ENCODE results near the gene PLB1. TPM values are rescaled to one million over a fixed set of nuclear protein-coding genes. Genes with fewer than 3 reads are reported as not detected.

The PLB1 gene
- total RNA-seq, 1 donor from 2014 or later, result 0.64 TPM

DNA sequence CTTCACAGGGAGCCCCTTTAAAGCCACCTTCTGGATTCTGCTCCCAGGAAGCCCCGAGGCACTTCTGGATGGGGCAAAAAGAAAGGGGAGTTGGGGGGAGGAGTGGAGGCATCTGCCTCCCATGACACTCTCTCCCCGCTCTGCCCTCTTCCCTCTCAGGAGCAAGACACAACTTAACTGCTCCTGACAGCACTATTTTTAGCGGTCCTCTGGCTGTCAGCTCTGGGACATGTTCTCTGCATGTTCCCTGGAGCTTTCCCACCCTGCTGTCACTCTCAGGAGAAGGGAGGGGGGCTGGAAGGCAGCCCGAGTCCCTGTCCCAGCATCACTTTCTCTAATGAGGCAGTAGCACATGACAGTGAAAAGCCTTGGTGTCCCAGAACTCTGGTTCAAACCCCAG, 32.3 kb downstream of the PLB1 start:
- no peak overlapping the region for H3K27ac Mint-ChIP-seq (ENCODE audit: unreplicated experiment)
- H3K36me3 Mint-ChIP-seq (ENCODE audit: unreplicated experiment), result no peaks in the 10 kb centered on the region
- TF ChIP-seq, protein P1, sequence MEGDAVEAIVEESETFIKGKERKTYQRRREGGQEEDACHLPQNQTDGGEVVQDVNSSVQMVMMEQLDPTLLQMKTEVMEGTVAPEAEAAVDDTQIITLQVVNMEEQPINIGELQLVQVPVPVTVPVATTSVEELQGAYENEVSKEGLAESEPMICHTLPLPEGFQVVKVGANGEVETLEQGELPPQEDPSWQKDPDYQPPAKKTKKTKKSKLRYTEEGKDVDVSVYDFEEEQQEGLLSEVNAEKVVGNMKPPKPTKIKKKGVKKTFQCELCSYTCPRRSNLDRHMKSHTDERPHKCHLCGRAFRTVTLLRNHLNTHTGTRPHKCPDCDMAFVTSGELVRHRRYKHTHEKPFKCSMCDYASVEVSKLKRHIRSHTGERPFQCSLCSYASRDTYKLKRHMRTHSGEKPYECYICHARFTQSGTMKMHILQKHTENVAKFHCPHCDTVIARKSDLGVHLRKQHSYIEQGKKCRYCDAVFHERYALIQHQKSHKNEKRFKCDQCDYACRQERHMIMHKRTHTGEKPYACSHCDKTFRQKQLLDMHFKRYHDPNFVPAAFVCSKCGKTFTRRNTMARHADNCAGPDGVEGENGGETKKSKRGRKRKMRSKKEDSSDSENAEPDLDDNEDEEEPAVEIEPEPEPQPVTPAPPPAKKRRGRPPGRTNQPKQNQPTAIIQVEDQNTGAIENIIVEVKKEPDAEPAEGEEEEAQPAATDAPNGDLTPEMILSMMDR (IDR thresholded peaks at IDR 0.05), result no peak
- no peak overlapping the region for H3K4me3 Mint-ChIP-seq (ENCODE audit: unreplicated experiment)
- no peaks in the 10 kb centered on the region for H3K9me3 Mint-ChIP-seq (ENCODE audit: unreplicated experiment)
- H3K27me3 Mint-ChIP-seq (ENCODE audit: unreplicated experiment), result peaks cover 47% of the 10 kb centered on the region
- DNase-seq (ENCODE audit: extremely low spot score, unreplicated experiment), result no peak
- no peaks in the 10 kb centered on the region for H3K4me1 Mint-ChIP-seq (ENCODE audit: unreplicated experiment)

- no peak overlapping the region for H3K4me3 Mint-ChIP-seq (ENCODE audit: unreplicated experiment)
- TF ChIP-seq, protein P1 (IDR thresholded peaks at IDR 0.05), result no peak
- no peak overlapping the region for H3K27ac Mint-ChIP-seq (ENCODE audit: unreplicated experiment)
- H3K9me3 Mint-ChIP-seq (ENCODE audit: unreplicated experiment), result no peaks in the 10 kb centered on the region
- DNase-seq (ENCODE audit: extremely low spot score, unreplicated experiment), result no peak
- peaks cover 50% of the 10 kb centered on the region for H3K27me3 Mint-ChIP-seq (ENCODE audit: unreplicated experiment)
- H3K36me3 Mint-ChIP-seq (ENCODE audit: unreplicated experiment), result no peaks in the 10 kb centered on the region
- H3K4me1 Mint-ChIP-seq (ENCODE audit: unreplicated experiment), result no peaks in the 10 kb centered on the region
Measured at GRCh38 chr2:28530782-28531181, 34.9 kb downstream of the PLB1 start.

DNA sequence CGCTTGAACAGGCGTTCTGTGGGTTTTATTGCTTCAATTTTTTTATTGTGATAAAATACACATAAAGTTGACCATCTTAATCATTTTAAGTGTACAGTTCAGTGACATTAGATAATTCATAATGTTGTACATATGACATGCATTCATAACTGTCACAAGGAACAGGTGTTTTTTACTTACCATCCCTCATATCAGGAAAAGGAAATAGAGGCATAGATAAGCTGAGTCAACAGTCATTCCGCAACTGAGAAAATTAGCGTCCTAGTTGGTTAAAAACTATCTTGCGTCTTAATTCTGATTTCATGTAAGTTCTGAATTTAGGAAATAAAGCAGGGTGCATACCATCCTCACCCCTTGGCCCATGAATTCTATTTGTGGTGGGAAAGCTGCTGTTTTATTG, 36.5 kb downstream of the PLB1 start:
- no peaks in the 10 kb centered on the region for H3K36me3 Mint-ChIP-seq (ENCODE audit: unreplicated experiment)
- H3K27me3 Mint-ChIP-seq (ENCODE audit: unreplicated experiment), result peaks cover 54% of the 10 kb centered on the region
- DNase-seq (ENCODE audit: extremely low spot score, unreplicated experiment), result no peak
- TF ChIP-seq, protein P1 (IDR thresholded peaks at IDR 0.05), result no peak
- no peaks in the 10 kb centered on the region for H3K9me3 Mint-ChIP-seq (ENCODE audit: unreplicated experiment)
- H3K4me3 Mint-ChIP-seq (ENCODE audit: unreplicated experiment), result no peak overlapping the region
- no peaks in the 10 kb centered on the region for H3K4me1 Mint-ChIP-seq (ENCODE audit: unreplicated experiment)
- no peak overlapping the region for H3K27ac Mint-ChIP-seq (ENCODE audit: unreplicated experiment)

GRCh38 chr2:28533044-28533680, 37.3 kb downstream of the PLB1 start:
- TF ChIP-seq, protein P1 (IDR thresholded peaks at IDR 0.05), result no peak
- H3K4me3 Mint-ChIP-seq (ENCODE audit: unreplicated experiment), result no peak overlapping the region
- DNase-seq (ENCODE audit: extremely low spot score, unreplicated experiment), result no peak
- peaks cover 54% of the 10 kb centered on the region for H3K27me3 Mint-ChIP-seq (ENCODE audit: unreplicated experiment)
- no peaks in the 10 kb centered on the region for H3K9me3 Mint-ChIP-seq (ENCODE audit: unreplicated experiment)
- H3K4me1 Mint-ChIP-seq (ENCODE audit: unreplicated experiment), result no peaks in the 10 kb centered on the region
- no peak overlapping the region for H3K27ac Mint-ChIP-seq (ENCODE audit: unreplicated experiment)
- H3K36me3 Mint-ChIP-seq (ENCODE audit: unreplicated experiment), result no peaks in the 10 kb centered on the region

DNA sequence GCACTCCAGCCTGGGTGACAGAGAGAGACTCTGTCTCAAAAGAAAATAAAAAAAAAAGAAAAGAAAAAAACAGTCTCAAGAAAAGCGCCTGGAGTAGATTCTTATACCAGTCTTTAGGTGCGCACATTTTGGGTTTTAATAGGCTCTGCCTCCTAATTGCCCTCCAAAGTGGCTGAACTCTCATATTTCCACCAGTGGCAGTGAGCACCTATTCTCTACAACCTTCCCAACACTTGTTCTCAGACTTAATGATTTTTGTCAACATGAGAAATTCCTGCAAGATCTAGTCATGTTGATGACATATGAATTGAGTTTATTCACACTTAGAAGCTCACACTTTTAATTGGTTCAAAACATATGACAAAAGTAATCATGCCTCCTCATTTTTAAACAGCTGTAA, 39.0 kb downstream of the PLB1 start:
- TF ChIP-seq, protein P1 (IDR thresholded peaks at IDR 0.05), result no peak

More for the DNA sequence above, 39.0 kb downstream of the PLB1 start:
- no peaks in the 10 kb centered on the region for H3K36me3 Mint-ChIP-seq (ENCODE audit: unreplicated experiment)
- H3K4me3 Mint-ChIP-seq (ENCODE audit: unreplicated experiment), result no peak overlapping the region
- no peaks in the 10 kb centered on the region for H3K9me3 Mint-ChIP-seq (ENCODE audit: unreplicated experiment)
- no peak overlapping the region for H3K27ac Mint-ChIP-seq (ENCODE audit: unreplicated experiment)
- no peak for DNase-seq (ENCODE audit: extremely low spot score, unreplicated experiment)
- no peaks in the 10 kb centered on the region for H3K4me1 Mint-ChIP-seq (ENCODE audit: unreplicated experiment)
- H3K27me3 Mint-ChIP-seq (ENCODE audit: unreplicated experiment), result peaks cover 57% of the 10 kb centered on the region

Measured in osteocyte (in vitro differentiated cells).